ENCODE data around the gene GPR108. TPM values are rescaled to one million over a fixed set of nuclear protein-coding genes. Genes with fewer than 3 reads are reported as not detected.
A peak's percentile ranks its signal among the peaks of the same experiment; 100 is the strongest.
"Not testable (repeated sequence)": the region's sequence is repeated elsewhere in the genome, so short reads cannot be mapped to it uniquely, and the experiment has no call there.

GPR108 gene
- total and polyA plus RNA-seq, 12 donors = 61.8 to 193 (median 123) TPM

- H3K36me3 ChIP-seq (replicated peaks in 1 of 2) = peaks cover 0 to 44% of the 10 kb centered on the region in 2 donors
- no peaks in the 10 kb centered on the region for H3K9me3 ChIP-seq (replicated peaks in 1 of 3)
- H3K4me1 ChIP-seq (replicated peaks in 1 of 2) = no peaks in the 10 kb centered on the region
- DNase-seq = no peak
- no peaks in the 10 kb centered on the region for H3K27me3 ChIP-seq
- intact Hi-C loops (cut with DNase I) = no loop called here
- TF ChIP-seq POLR2A (IDR thresholded peaks at IDR 0.05) = no peak
- no peak for TF ChIP-seq CTCF (IDR thresholded peaks at IDR 0.05)
- peak overlapping the region in 1 of 5 donors; percentile 22 for H3K27ac ChIP-seq
- 38 to 42% (median 41%) methylated on average over 25 to 30 of the region's 30 CpGs for WGBS, 4 donors
- H3K4me3 ChIP-seq = no peak overlapping the region
These were observed 26.9 kb downstream of the GPR108 start for GRCh38 chr19:6710273-6711077.

GRCh38 chr19:6709549-6709948, 27.8 kb downstream of the GPR108 start:
- intact Hi-C loops (cut with DNase I) = no loop called here
- TF ChIP-seq POLR2A (IDR thresholded peaks at IDR 0.05) (no peak), CTCF (IDR thresholded peaks at IDR 0.05) (no peak)
- Histone ChIP-seq H3K27ac (no peak overlapping the region), H3K4me3 (no peak overlapping the region), H3K27me3 (no peaks in the 10 kb centered on the region), H3K9me3 (replicated peaks in 1 of 3) (no peaks in the 10 kb centered on the region), H3K36me3 (replicated peaks in 1 of 2) (peaks cover 0 to 45% of the 10 kb centered on the region in 2 donors), H3K4me1 (replicated peaks in 1 of 2) (no peaks in the 10 kb centered on the region)
- DNase-seq = no peak
- WGBS, 4 donors = 53 to 67% (median 65%) methylated on average over 14 of the region's 14 CpGs

GRCh38 chr19:6708913-6709312, 28.5 kb downstream of the GPR108 start:
- H3K4me1 ChIP-seq (replicated peaks in 1 of 2); H3K27ac ChIP-seq; H3K4me3 ChIP-seq; intact Hi-C loops (cut with DNase I); H3K9me3 ChIP-seq (replicated peaks in 1 of 3); DNase-seq; H3K27me3 ChIP-seq: not testable (repeated sequence)
- WGBS, 4 donors = 76 to 89% (median 88%) methylated on average over 12 of the region's 12 CpGs
- H3K36me3 ChIP-seq (replicated peaks in 1 of 2) = peaks cover 0 to 52% of the 10 kb centered on the region in 2 donors

- TF ChIP-seq POLR2A (IDR thresholded peaks at IDR 0.05) = no peak
- no peak for TF ChIP-seq CTCF (IDR thresholded peaks at IDR 0.05)
- no peak for DNase-seq
- intact Hi-C loops (cut with DNase I) = no loop called here
- H3K4me3 ChIP-seq = no peak overlapping the region
- no peaks in the 10 kb centered on the region for H3K4me1 ChIP-seq (replicated peaks in 1 of 2)
- no peaks in the 10 kb centered on the region for H3K27me3 ChIP-seq
- H3K9me3 ChIP-seq (replicated peaks in 1 of 3) = no peaks in the 10 kb centered on the region
- 89 to 91% (median 90%) methylated on average over 3 of the region's 3 CpGs for WGBS, 4 donors
- H3K36me3 ChIP-seq (replicated peaks in 1 of 2) = peaks cover 0 to 55% of the 10 kb centered on the region in 2 donors
- H3K27ac ChIP-seq = no peak overlapping the region
These were observed 29.0 kb downstream of the GPR108 start for GRCh38 chr19:6708346-6708745.

- WGBS, 4 donors = 62 to 77% (median 74%) methylated on average over 9 to 16 of the region's 16 CpGs
- Histone ChIP-seq H3K4me1 (replicated peaks in 1 of 2) (no peaks in the 10 kb centered on the region), H3K36me3 (replicated peaks in 1 of 2) (peaks cover 0 to 58% of the 10 kb centered on the region in 2 donors), H3K9me3 (replicated peaks in 1 of 3) (no peaks in the 10 kb centered on the region), H3K4me3 (no peak overlapping the region), H3K27ac (no peak overlapping the region), H3K27me3 (no peaks in the 10 kb centered on the region)
- intact Hi-C loops (cut with DNase I) = no loop called here
- DNase-seq = no peak
- TF ChIP-seq CTCF (IDR thresholded peaks at IDR 0.05) = no peak
- TF ChIP-seq POLR2A (IDR thresholded peaks at IDR 0.05) = no peak
These were observed 29.7 kb downstream of the GPR108 start for GRCh38 chr19:6707658-6708018.

Measured in adrenal gland (tissue), 12 donors.